HG02571 (cell line): ENCODE results near the gene NFATC2IP.
"Not testable (repeated sequence)": the region's sequence is repeated elsewhere in the genome, so short reads cannot be mapped to it uniquely, and the experiment has no call there.

Experiments used
- ATAC-seq: cut with Tn5 transposase; IDR thresholded peaks from one replicate; pipeline ENCODE4 v1.9.1; 2021; ENCODE audit warnings: mild to moderate bottlenecking, moderate library complexity; ENCODE audit not compliant: unreplicated experiment

NFATC2IP gene

DNA sequence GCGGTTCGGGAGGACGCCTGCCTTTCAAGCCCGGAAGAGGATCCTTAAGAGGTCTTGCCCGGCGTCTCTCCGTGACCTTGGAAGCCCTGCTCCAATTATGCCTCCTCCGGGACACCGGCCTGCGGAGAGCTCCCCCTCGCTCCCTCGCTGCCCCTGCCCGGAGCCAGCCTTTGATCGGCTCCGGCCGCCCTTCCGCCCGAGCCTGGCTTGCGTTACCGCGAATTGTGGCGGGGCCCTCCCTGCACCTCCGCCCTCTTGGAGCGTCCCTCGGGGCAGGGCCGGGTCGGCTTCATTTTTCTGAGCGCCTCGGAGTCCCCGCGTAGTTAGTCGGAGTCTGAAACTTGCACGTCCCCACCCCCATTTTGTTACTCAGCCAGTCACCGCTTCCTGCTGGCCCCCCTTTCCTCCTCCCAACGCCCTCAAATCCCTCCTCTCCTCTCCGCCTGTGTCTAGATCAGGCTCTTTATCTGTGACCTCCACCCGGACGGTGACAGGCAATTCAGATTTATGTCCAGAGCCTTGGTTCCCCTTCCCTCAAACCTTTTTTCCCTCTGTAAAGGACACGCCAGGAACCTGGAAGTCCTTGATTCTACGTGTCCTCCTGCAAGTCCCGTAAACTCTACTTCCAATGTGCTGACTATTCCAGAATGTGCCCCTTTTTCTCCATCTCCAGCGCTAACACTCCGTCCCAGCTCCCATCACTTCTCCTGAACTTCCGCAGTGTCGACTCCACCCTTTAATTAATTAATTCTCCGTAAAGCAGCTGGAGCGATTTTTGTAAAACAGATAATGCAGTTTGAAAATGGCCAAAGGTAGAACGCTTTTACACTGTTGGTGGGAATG is 25.1 kb upstream of the NFATC2IP start:
- peak; percentile 26 for ATAC-seq

DNA sequence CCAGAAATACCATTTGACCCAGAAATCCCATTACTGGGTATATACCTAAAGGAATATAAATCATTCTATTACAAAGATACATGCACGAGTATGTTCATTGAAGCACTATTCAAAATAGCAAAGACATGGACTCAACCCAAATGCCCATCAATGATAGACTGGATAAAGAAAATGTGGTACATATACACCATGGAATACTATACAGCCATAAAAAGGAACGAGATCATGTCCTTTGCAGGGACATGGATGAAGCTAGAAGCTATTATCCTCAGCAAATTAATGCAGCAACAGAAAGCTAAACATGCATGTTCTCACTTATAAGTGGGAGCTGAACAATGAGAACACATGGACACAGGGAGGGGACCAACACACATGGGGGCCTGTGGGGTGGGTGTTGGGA is 24.5 kb upstream of the NFATC2IP start:
- not testable (repeated sequence) for ATAC-seq

DNA sequence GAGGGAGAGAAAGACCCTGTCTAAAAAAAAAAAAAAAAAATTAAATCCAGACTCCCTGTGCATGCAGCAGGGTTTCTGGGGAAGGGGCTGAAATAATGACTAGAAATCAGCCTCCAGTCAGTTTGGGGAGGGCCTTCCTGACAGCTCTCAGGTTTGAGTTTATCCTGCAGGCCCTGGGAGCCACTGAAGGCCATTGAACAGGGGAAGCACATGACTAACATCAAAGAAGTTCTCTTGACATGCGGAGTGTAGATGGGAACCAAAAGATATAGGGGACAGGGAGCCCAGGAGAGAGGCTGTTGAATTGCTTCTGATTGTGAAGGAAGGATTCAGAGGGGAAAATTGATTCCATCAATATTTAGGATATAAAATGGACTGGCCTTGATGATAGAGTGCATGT is 22.9 kb upstream of the NFATC2IP start:
- ATAC-seq: no peak

DNA sequence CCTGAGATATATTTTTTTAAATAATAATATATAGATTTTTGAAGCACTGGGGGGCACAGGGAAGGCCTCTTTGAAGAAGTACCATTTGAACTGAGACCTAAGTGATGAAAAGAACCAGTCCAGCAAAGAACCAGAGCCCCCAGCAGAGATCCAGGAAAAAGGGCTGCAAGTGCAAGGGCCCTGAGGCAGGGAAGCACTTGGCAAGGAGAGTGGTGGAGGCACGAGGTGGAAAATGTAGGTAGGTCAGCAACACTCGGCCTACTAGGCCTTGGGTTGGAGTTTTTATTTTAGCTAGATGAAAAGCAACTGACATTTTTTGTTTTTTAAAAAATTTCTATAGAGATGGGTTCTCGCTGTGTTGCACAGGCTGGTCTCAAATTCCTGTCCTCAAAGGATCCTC is 20.5 kb upstream of the NFATC2IP start:
- ATAC-seq: no peak

DNA sequence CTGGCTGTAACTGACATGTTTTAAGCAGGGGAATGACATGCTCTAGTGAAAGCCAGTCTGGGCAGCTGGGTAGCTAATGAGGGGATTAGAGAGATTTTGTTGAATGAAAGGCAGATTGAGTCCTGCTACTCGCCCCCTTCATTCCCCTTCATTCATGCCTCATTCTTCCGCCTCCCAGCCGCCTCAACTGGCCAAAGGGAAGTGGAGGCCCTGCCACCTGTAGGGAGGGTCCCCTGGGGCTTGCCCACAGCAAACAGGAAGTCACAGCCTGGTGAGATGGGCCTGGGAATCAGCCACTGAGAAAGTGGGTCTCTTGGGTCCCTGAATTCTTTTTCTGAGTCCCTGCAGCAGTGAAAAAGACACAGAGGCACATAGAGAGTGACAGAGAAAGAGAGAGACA is 20.1 kb upstream of the NFATC2IP start:
- no peak for ATAC-seq

DNA sequence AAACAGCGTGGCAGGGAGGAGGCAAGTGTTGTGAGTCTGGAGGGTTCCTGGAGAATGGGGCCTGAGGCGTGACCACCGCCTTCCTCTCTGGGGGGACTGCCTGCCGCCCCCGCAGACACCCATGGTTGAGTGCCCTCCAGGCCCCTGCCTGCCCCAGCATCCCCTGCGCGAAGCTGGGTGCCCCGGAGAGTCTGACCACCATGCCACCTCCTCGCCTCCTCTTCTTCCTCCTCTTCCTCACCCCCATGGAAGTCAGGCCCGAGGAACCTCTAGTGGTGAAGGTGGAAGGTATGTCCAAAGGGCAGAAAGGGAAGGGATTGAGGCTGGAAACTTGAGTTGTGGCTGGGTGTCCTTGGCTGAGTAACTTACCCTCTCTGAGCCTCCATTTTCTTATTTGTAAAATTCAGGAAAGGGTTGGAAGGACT is 18.9 kb upstream of the NFATC2IP start, which contains the start of gene CD19:
CD19 (plus strand) TSS at position 171 of the 425 bp plus-strand sequence; CDS start at position 201, 30 bp downstream.
- no peak for ATAC-seq

DNA sequence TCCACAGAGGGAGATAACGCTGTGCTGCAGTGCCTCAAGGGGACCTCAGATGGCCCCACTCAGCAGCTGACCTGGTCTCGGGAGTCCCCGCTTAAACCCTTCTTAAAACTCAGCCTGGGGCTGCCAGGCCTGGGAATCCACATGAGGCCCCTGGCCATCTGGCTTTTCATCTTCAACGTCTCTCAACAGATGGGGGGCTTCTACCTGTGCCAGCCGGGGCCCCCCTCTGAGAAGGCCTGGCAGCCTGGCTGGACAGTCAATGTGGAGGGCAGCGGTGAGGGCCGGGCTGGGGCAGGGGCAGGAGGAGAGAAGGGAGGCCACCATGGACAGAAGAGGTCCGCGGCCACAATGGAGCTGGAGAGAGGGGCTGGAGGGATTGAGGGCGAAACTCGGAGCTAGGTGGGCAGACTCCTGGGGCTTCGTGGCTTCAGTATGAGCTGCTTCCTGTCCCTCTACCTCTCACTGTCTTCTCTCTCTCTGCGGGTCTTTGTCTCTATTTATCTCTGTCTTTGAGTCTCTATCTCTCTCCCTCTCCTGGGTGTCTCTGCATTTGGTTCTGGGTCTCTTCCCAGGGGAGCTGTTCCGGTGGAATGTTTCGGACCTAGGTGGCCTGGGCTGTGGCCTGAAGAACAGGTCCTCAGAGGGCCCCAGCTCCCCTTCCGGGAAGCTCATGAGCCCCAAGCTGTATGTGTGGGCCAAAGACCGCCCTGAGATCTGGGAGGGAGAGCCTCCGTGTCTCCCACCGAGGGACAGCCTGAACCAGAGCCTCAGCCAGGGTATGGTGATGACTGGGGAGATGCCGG is 18.2 kb upstream of the NFATC2IP start:
- no peak for ATAC-seq

DNA sequence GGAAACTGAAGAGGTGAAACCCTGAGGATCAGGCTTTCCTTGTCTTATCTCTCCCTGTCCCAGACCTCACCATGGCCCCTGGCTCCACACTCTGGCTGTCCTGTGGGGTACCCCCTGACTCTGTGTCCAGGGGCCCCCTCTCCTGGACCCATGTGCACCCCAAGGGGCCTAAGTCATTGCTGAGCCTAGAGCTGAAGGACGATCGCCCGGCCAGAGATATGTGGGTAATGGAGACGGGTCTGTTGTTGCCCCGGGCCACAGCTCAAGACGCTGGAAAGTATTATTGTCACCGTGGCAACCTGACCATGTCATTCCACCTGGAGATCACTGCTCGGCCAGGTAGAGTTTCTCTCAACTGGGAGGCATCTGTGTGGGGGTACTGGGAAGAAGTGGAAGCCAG is 17.6 kb upstream of the NFATC2IP start:
- no peak for ATAC-seq

DNA sequence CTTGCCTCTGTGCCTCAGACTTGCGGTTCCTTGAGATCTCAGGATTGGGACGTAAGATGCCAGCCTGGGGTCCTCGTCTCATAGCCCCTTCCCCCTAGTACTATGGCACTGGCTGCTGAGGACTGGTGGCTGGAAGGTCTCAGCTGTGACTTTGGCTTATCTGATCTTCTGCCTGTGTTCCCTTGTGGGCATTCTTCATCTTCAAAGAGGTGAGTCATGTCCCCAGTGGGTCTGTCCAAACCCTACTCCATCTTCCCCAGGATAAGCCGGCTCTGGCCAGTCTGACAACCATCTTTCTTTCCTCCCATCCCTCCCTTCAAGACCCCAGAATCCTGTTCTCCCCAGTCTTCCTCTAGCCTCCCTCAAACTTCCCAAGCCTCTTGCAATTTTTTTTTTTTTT is 15.4 kb upstream of the NFATC2IP start:
- ATAC-seq: no peak

DNA sequence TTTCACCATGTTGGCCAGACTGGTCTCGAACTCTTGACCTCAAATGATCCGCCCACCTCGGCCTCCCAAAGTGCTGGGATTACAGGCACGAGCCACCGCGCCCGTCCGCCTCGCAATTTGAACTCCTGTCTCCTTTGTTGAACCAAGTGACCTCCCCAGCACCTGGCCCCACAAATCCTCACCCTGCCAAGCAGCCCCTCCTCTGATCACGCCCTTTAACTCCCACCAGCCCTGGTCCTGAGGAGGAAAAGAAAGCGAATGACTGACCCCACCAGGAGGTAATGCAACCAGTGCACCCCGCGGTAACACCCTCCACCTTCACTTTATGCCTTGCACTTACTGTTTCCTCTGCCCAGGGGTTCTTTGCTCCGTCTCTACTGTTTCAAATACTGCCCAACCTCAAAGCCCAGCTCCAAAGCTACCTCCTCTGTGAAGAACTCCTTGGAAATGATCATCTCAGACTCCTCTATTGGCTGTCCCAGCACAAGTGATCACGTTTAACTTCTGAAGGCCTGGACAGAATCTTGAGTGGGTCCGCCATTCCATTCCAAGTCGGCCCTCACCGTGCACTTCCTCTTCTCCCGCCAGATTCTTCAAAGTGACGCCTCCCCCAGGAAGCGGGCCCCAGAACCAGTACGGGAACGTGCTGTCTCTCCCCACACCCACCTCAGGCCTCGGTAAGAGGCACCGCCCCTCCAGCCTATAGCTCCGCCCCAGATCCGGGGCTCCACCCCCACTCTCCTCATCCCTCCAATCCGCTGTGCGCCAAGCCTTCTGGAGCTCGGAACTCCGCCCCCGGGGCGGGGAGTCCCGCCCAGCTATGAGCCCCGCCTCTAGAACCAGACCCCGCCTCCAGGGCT is 14.6 kb upstream of the NFATC2IP start:
- ATAC-seq: peak; percentile 55

DNA sequence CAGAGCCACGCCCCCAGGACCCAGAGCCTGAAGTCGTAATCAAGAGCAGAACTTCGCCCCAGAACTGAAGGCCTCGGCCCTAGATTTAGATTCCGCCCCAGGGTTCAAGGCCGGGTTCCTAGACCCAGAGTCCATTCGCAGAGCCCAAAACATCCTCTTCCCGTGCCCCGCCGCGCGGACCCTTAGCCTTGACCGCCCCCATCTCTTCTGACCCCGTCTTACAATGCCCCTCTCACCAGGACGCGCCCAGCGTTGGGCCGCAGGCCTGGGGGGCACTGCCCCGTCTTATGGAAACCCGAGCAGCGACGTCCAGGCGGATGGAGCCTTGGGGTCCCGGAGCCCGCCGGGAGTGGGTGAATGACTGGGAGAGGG is 14.0 kb upstream of the NFATC2IP start:
- no peak for ATAC-seq

DNA sequence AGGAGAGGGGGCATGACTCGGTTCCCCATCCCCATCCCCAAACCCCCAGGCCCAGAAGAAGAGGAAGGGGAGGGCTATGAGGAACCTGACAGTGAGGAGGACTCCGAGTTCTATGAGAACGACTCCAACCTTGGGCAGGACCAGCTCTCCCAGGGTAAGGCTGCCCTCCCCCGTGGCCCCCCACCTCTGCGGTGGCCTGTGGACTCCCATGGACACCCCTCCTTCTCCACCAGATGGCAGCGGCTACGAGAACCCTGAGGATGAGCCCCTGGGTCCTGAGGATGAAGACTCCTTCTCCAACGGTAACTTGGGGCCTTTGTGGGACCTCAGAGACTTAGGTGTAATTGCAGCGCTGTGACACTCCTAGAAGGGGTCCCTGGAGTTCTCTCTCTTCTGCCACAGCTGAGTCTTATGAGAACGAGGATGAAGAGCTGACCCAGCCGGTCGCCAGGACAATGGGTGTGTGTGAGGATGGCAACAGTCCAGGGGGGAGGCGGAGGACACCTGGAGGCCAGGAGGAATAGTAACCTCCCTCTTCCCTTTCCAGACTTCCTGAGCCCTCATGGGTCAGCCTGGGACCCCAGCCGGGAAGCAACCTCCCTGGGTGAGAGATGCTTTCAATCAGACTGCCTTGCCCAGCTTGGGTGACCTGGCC is 13.4 kb upstream of the NFATC2IP start:
- no peak for ATAC-seq

DNA sequence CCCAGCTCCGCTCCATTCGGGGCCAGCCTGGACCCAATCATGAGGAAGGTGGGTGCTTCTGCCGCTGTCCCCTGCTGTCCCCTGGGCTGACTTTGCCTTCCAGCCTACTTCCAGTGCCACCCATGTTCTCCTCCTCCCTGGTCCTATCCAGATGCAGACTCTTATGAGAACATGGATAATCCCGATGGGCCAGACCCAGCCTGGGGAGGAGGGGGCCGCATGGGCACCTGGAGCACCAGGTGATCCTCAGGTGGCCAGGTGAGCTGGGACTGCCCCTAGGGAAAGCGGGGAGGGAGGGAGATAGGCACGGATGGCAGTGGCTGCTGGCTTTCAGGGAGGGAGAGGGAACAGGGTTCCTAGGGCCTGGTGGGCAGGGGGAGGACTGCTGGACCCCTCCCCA is 12.0 kb upstream of the NFATC2IP start:
- no peak for ATAC-seq

DNA sequence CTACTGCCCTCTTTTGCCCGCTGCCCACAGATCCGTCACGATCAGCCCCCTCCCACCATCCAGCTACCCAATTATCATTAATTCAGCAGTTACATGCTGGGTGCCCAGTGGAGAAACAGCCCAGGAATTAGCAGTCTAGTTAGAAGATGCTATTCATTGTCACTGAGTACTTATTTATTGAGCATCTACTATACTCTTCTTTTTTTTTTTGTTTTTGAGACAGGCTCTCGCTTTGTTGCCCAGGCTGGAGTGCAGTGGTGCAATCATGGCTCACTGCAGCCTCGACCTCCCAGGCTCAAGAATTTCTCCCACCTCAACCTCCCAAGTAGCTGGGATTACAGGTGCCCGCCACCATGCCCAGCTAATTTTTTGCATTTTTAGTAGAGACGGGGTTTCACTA is 10.9 kb upstream of the NFATC2IP start:
- not testable (repeated sequence) for ATAC-seq

DNA sequence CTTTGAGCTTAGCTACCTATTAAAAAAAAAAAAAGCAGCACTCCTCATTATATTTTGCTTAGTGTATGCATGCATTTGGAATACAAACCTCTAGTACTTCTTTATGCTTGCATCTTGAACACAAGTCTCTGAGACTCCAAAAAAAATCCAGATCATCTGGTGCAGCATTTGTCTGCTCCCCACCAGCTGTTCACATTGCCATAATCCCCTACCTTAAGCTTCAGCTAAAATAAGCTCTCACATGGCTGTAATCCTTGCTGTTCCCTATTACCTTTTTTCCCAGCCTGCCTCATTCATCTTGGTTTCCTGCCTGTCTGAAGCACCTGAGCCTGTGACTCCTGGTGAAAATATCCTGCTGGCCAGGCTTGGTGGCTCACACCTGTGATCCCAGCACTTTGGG is 7.5 kb upstream of the NFATC2IP start:
- no peak for ATAC-seq

DNA sequence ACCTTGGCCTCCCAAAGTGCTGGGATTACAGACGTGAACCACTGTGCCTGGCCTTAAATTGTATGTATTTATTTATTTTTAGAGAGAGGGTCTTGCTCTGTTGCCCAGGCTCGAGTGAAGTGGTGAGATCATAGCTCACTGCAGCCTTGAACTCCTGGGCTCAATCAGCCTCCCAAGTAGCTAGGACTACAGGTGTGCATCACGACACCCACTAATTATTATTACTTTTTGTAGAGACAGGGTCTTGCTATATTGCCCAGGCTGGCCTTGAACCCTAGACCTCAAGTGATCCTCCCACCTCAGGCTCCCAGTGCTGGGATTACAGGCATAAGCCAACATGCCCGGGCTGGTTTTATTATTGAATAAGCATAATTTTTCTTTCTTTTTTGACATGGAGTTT is 4.1 kb upstream of the NFATC2IP start:
- ATAC-seq: no peak

DNA sequence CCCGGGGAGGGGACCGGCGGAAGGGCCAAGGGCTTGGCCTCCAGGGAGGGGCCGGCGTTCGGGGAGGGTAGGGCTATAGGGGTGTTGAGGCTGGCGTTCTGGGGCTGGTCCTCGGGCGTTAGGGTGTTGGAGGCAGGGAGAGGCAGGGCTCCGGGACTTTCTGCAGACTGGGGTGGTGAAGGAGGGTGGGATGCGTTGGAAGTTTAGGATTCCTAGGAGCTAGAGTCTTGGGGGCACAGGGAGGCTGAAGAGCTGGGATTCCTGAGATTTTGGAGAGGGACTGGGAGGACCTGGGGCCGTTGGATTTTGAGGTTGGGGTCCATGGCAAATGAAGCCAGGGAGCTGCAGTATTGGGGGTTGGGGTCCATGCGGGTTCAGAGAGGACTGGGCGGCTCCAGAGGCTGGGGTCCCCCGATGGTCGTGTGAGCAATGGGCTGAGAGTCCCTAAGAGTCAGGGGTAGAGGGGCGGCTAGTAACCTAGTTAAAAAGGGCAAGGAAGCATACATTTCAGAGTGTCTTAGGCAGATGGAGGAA is 740 bp downstream of the NFATC2IP start:
- ATAC-seq: peak; percentile 14

DNA sequence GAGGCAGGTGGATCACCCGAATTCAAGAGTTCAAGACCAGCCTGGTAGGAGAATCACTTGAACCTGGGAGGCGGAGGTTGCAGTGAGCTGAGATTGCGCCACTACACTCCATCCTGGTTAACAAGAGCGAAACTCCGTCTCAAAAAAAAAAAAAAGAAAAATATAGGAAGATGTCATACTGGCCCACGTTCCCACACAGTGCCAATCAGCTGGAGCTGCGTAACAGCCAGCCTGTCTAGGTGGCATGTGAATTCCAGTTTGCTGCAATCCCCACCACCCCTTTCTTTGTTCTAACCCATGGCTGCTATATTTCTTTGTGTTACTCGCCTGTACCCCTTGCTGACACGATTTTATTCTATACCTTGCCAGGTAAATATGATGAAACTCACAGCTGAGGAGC is 7.5 kb downstream of the NFATC2IP start:
- no peak for ATAC-seq

DNA sequence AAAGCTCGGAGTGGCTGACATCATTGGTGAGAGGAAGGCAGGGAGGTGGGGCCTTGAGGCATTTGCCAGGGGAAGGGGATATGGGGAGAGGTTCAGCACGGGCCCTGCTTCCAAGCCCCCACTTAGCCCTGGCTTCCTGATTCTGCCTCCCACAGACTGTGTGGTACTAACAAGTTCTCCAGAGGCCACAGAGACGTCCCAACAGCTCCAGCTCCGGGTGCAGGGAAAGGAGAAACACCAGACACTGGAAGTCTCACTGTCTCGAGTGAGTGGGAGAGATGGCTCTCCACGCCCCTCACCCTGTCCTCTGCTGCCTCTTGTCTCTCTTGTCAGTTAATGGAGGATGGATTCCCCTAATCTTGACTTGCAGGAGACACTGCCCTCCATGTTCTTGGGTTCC is 8.1 kb downstream of the NFATC2IP start:
- no peak for ATAC-seq

DNA sequence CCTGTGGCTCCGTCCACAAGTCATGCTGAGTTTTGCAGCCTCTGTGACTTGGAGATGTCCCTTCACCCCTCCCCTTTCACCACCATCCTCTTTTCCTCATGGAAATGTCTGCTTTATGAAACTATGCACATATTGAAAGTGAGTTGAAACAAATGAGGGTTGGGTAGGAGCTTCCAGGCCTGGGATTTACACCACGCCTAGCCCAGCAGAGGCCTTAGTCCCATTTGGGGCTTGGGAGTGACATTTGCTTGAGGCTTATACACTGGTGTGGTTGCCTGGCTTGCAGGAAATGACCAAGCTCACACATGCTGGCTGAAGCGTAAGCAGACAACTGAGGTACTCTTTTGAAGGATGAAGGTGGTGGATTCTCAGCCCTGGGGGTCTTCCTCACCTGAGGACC is 13.3 kb downstream of the NFATC2IP start:
- no peak for ATAC-seq
